Measurements from ENCODE around the gene ARHGEF1. TPM values are rescaled to one million over a fixed set of nuclear protein-coding genes. Genes with fewer than 3 reads are reported as not detected.
A peak's percentile ranks its signal among the peaks of the same experiment; 100 is the strongest.

ARHGEF1 gene
- polyA plus RNA-seq, 1 donor (not counting 4 experiments of a cell fraction or from before 2014, with no cell fraction given), result 30.5 TPM

DNA sequence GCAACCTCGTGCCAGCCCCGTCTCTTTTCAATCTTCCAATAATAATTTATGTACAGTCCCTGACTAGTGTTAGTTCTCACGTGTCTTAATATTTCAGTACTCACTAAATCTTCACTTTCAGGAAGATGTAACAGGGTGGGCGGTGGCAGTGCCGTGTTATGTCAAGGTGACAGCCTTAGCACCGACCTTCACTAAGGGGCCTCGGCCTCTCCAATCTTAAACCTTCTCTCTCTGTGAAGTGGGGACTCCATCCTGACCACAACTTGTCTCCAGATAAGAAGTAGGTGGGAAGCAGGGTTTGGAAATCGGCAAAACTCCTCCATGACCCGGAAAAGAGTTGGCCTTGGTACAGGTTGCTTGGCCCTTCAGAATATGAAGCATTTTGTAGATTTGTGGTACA is 21.1 kb upstream of the ARHGEF1 start:
- H3K27ac ChIP-seq (ENCODE audit: control insufficient read depth, insufficient read depth, low read length), result peak overlapping the region; percentile 94
- H3K4me1 ChIP-seq (ENCODE audit: control insufficient read depth, extremely low read depth, insufficient read depth, low read length), result peaks cover 28% of the 10 kb centered on the region
- dilution Hi-C loops (cut with MboI; ENCODE audit: extremely low pct_ligation_motif_present, low sequenced_read_pairs), result no loop called here

DNA sequence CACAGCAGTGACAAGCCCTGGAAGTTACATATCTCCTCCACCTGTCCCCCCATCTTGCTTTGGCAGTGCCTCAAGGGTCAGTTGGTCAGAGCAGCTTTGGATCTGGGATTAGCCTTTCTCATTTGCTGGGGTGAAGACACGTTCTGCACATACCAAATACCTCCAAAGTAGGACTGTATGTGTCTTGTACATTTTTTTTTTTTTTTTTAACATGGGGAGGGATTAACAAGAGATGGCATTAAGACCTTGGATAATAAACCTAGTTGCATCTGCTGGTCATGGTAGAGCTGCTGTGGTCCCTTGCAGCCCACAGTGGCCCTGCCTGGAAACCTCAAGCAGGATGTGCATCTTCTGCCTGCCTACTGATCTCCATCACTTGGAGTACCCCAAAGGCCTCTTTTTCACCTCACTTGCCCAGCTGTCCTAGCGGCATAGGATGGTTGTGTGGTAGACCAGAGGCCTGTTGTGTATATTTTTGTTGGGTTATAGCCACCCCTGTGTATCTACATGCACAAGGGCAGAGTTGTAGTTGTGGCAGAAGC is 20.5 kb upstream of the ARHGEF1 start:
- Histone ChIP-seq H3K9me3 (ENCODE audit: control insufficient read depth, low read depth, low read length) (no peaks in the 10 kb centered on the region), H3K79me2 (ENCODE audit: control insufficient read depth, insufficient read depth, low read length) (peaks cover 70% of the 10 kb centered on the region), H3K36me3 (ENCODE audit: control insufficient read depth in 2 of 2, extremely low read depth in 1 of 2, insufficient read depth in 2 of 2, low read length in 2 of 2) (peaks cover 38 to 54% of the 10 kb centered on the region in 2 experiments), H3K27me3 (ENCODE audit: control insufficient read depth, extremely low read depth, insufficient read depth, low read length) (no peaks in the 10 kb centered on the region), H3K9ac (ENCODE audit: control insufficient read depth, extremely low read depth, insufficient read depth, low read length) (peak overlapping the region; percentile 99), H3K27ac (ENCODE audit: control insufficient read depth, insufficient read depth, low read length) (no peak overlapping the region), H2AFZ (ENCODE audit: control insufficient read depth, low read length) (no peak overlapping the region), H3K9me1 (ENCODE audit: control insufficient read depth, extremely low read depth, insufficient read depth, low read length) (peaks cover 4% of the 10 kb centered on the region), H3K4me3 (ENCODE audit: control insufficient read depth in 2 of 3, extremely low read depth in 1 of 3, insufficient read depth in 2 of 3, low read depth in 1 of 3, low read length in 3 of 3) (peak overlapping the region in 2 of 3 experiments; percentile 93 to 97), H4K20me1 (ENCODE audit: control insufficient read depth, extremely low read depth, insufficient read depth, low read length) (peaks cover 37% of the 10 kb centered on the region), H3K4me1 (ENCODE audit: control insufficient read depth, extremely low read depth, insufficient read depth, low read length) (peaks cover 28% of the 10 kb centered on the region), H3K4me2 (ENCODE audit: control insufficient read depth, extremely low read depth, insufficient read depth, low read depth, low read length) (peak overlapping the region; percentile 100)
- dilution Hi-C loops (cut with MboI; ENCODE audit: extremely low pct_ligation_motif_present, low sequenced_read_pairs), result no loop called here
- no peak for DNase-seq (ENCODE audit: low read depth, low spot score)
- no peak for FAIRE-seq
- TF ChIP-seq, protein P1, sequence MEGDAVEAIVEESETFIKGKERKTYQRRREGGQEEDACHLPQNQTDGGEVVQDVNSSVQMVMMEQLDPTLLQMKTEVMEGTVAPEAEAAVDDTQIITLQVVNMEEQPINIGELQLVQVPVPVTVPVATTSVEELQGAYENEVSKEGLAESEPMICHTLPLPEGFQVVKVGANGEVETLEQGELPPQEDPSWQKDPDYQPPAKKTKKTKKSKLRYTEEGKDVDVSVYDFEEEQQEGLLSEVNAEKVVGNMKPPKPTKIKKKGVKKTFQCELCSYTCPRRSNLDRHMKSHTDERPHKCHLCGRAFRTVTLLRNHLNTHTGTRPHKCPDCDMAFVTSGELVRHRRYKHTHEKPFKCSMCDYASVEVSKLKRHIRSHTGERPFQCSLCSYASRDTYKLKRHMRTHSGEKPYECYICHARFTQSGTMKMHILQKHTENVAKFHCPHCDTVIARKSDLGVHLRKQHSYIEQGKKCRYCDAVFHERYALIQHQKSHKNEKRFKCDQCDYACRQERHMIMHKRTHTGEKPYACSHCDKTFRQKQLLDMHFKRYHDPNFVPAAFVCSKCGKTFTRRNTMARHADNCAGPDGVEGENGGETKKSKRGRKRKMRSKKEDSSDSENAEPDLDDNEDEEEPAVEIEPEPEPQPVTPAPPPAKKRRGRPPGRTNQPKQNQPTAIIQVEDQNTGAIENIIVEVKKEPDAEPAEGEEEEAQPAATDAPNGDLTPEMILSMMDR (optimal IDR thresholded peaks at IDR 0.05 in 1 of 3, IDR thresholded peaks at IDR 0.05 in 1 of 3, conservative IDR thresholded peaks at IDR 0.05 in 1 of 3; ENCODE audit: extremely low read depth in 1 of 3, insufficient read depth in 2 of 3, low read length in 3 of 3), result no peak
- TF ChIP-seq EZH2 (IDR thresholded peaks at IDR 0.05; ENCODE audit: low read length), result no peak

More for the DNA sequence above, 21.1 kb upstream of the ARHGEF1 start:
- H4K20me1 ChIP-seq (ENCODE audit: control insufficient read depth, extremely low read depth, insufficient read depth, low read length), result peaks cover 32% of the 10 kb centered on the region
- peak overlapping the region; percentile 100 for H3K4me2 ChIP-seq (ENCODE audit: control insufficient read depth, extremely low read depth, insufficient read depth, low read depth, low read length)
- no peak for DNase-seq (ENCODE audit: low read depth, low spot score)
- peak overlapping the region; percentile 99 for H3K9ac ChIP-seq (ENCODE audit: control insufficient read depth, extremely low read depth, insufficient read depth, low read length)
- H3K9me1 ChIP-seq (ENCODE audit: control insufficient read depth, extremely low read depth, insufficient read depth, low read length), result peaks cover 4% of the 10 kb centered on the region
- H3K9me3 ChIP-seq (ENCODE audit: control insufficient read depth, low read depth, low read length), result no peaks in the 10 kb centered on the region
- peaks cover 63% of the 10 kb centered on the region for H3K79me2 ChIP-seq (ENCODE audit: control insufficient read depth, insufficient read depth, low read length)
- peak overlapping the region; percentile 93 to 99 (median 97) for H3K4me3 ChIP-seq (ENCODE audit: control insufficient read depth in 2 of 3, extremely low read depth in 1 of 3, insufficient read depth in 2 of 3, low read depth in 1 of 3, low read length in 3 of 3)
- H3K36me3 ChIP-seq (ENCODE audit: control insufficient read depth in 2 of 2, extremely low read depth in 1 of 2, insufficient read depth in 2 of 2, low read length in 2 of 2), result peaks cover 38 to 54% of the 10 kb centered on the region in 2 experiments
- no peak overlapping the region for H2AFZ ChIP-seq (ENCODE audit: control insufficient read depth, low read length)
- TF ChIP-seq, protein P1 (optimal IDR thresholded peaks at IDR 0.05 in 1 of 3, IDR thresholded peaks at IDR 0.05 in 1 of 3, conservative IDR thresholded peaks at IDR 0.05 in 1 of 3; ENCODE audit: extremely low read depth in 1 of 3, insufficient read depth in 2 of 3, low read length in 3 of 3), result no peak
- TF ChIP-seq EZH2 (IDR thresholded peaks at IDR 0.05; ENCODE audit: low read length), result no peak
- FAIRE-seq, result no peak
- no peaks in the 10 kb centered on the region for H3K27me3 ChIP-seq (ENCODE audit: control insufficient read depth, extremely low read depth, insufficient read depth, low read length)
